GM23338 (cell line): ENCODE data around the gene LRP1B.

Experiments used
- CREB1 ChIP-seq: fragments of 250-450 bp; sonication (Bioruptor Pico); IDR thresholded peaks from 2 replicates; pipeline ENCODE4 v1.5.0; 2020; ENCODE audit warnings: low read depth, mild to moderate bottlenecking, moderate library complexity
- CTCF ChIP-seq, 2 experiments: fragments of 200-600 bp in 1 of 2; sonication (generic) in 1 of 2; conservative IDR thresholded peaks; 2 replicates each; pipeline versions ENCODE4 v1.5.1 to v1.6.1; 2016 to 2017; ENCODE audit warnings: antibody characterized with exemption in 2 of 2, low read depth in 2 of 2, mild to moderate bottlenecking in 2 of 2, moderate library complexity in 1 of 2
- POLR2AphosphoS5 ChIP-seq: IDR thresholded peaks from 2 replicates; pipeline ENCODE4 v1.6.1; 2016; ENCODE audit warnings: antibody characterized with exemption, low read depth
- ZNF331 ChIP-seq: fragments of 250-450 bp; sonication (Bioruptor Pico); IDR thresholded peaks from 2 replicates; pipeline ENCODE4 v1.5.0; 2020; ENCODE audit warnings: low read depth, mild to moderate bottlenecking, moderate library complexity

DNA sequence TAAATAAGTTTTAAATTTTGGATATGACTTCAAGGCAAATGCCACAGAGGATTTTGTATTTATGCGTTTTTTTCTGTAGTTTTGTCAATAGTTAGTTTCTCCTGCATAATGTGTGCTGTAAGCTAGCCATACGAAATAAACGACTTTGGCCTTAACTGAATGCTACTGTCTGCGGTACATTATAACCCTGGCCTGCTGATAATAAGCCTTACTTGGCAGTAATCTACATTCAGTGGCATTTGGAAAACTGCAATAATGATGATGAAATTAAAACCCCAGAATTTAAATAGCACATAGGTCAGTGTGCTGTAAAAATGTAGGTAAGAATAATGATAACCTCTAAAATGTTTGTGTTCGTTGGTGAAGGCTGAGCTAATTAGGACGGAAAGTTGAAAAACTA, 88.8 kb downstream of the LRP1B start:
- TF ChIP-seq CTCF (conservative IDR thresholded peaks at IDR 0.05; ENCODE audit: low read depth in 2 of 2): no peak
- no peak for TF ChIP-seq ZNF331 (CRISPR knock-in tag)
- no peak for TF ChIP-seq POLR2AphosphoS5
- TF ChIP-seq CREB1 (CRISPR knock-in tag): no peak
